Stimulated activated CD4-positive, alpha-beta T cell treated with anti-CD3 and anti-CD28 coated beads, TNF-alpha, amount 100 ng/mL, for 1 hour (primary cell): Measurements from ENCODE around the gene LHX4.

Experiments used
- DNase-seq, 3 donors: peaks; one replicate each; pipeline ENCODE4 v3.0.0-alpha.2; 2020; ENCODE audit warnings: low read depth in 3 of 3, low spot score in 1 of 3

Gene LHX4

GRCh38 chr1:180270530-180271271 is 40.6 kb downstream of the LHX4 start:
- DNase-seq: no peak

- DNase-seq: no peak
Observed at GRCh38 chr1:180271272-180272255, 41.5 kb downstream of the LHX4 start.

GRCh38 chr1:180272395-180272794 is 42.3 kb downstream of the LHX4 start:
- DNase-seq: no peak

GRCh38 chr1:180273066-180273465 is 43.0 kb downstream of the LHX4 start:
- DNase-seq: no peak

GRCh38 chr1:180274221-180274620 is 44.2 kb downstream of the LHX4 start:
- no peak for DNase-seq

- DNase-seq: no peak
Observed at GRCh38 chr1:180275726-180276125, 45.7 kb downstream of the LHX4 start.

GRCh38 chr1:180277476-180278193 is 47.6 kb downstream of the LHX4 start:
- no peak for DNase-seq

GRCh38 chr1:180278194-180278515 is 48.1 kb downstream of the LHX4 start:
- DNase-seq: no peak

GRCh38 chr1:180278596-180279395 is 48.7 kb downstream of the LHX4 start:
- no peak for DNase-seq

- no peak for DNase-seq
Observed at GRCh38 chr1:180279651-180280050, 49.6 kb downstream of the LHX4 start.

GRCh38 chr1:180280617-180281016 is 50.6 kb downstream of the LHX4 start:
- no peak for DNase-seq

GRCh38 chr1:180281490-180281889 is 51.4 kb downstream of the LHX4 start:
- no peak for DNase-seq

- no peak for DNase-seq
Observed at GRCh38 chr1:180282401-180283044, 52.5 kb downstream of the LHX4 start.

- DNase-seq: no peak
Observed at GRCh38 chr1:180283098-180283497, 53.0 kb downstream of the LHX4 start.

GRCh38 chr1:180286417-180286816 is 56.4 kb downstream of the LHX4 start:
- DNase-seq: no peak

- DNase-seq: no peak
Observed at GRCh38 chr1:180287988-180288705, 58.1 kb downstream of the LHX4 start.

GRCh38 chr1:180288940-180289339 is 58.9 kb downstream of the LHX4 start:
- DNase-seq: no peak

GRCh38 chr1:180290265-180291001 is 60.4 kb downstream of the LHX4 start:
- no peak for DNase-seq

- DNase-seq: no peak
Observed at GRCh38 chr1:180291004-180291403, 60.9 kb downstream of the LHX4 start.
